Activated CD8-positive, alpha-beta memory T cell treated with anti-CD3 and anti-CD28 coated beads for 36 hours (primary cell): ENCODE measurements around the gene KCNK1. TPM values are rescaled to one million over a fixed set of nuclear protein-coding genes. Genes with fewer than 3 reads are reported as not detected.

Experiments
- CTCF ChIA-PET: fragments of 350-600 bp; sonication (Branson Sonifier 250); formaldehyde crosslinking; loops from one replicate; lab custom pipeline; 2021; ENCODE audit warnings: antibody characterized with exemption; lab: Charles Lee
- POLR2A ChIA-PET: fragments of 350-600 bp; sonication (Branson Sonifier 250); formaldehyde crosslinking; loops from one replicate; lab custom pipeline; 2021; ENCODE audit warnings: antibody characterized with exemption; lab: Charles Lee
- total RNA-seq, 2 experiments: library from RNA; stranded (reverse); gene quantifications; one replicate each; pipeline ENCODE4 v1.2.3, GENCODE V29; 2021

The KCNK1 gene
- total RNA-seq, 2 experiments from 2014 or later = 0.27 to 0.59 TPM

- CTCF ChIA-PET = interaction anchor here (0.5 kb wide), 1 partner anchor 166 kb away, joined by 4 read pairs; no protein-coding TSS in a partner anchor
These were observed 18.0 kb downstream of the KCNK1 start for GRCh38 chr1:233631810-233632405.

GRCh38 chr1:233632436-233632835 lies 18.5 kb downstream of the KCNK1 start:
- ChIA-PET POLR2A (no interaction called here), CTCF (no interaction called here)

More at GRCh38 chr1:233631810-233632405, 18.0 kb downstream of the KCNK1 start:
- POLR2A ChIA-PET = no interaction called here

- ChIA-PET CTCF (no interaction called here), POLR2A (no interaction called here)
These were observed 22.0 kb downstream of the KCNK1 start for GRCh38 chr1:233635765-233636502.

- CTCF ChIA-PET = no interaction called here
These were observed 22.6 kb downstream of the KCNK1 start for GRCh38 chr1:233636503-233636877.

GRCh38 chr1:233638513-233638912 lies 24.6 kb downstream of the KCNK1 start:
- ChIA-PET CTCF (no interaction called here), POLR2A (no interaction called here)

More at GRCh38 chr1:233636503-233636877, 22.6 kb downstream of the KCNK1 start:
- POLR2A ChIA-PET = no interaction called here

GRCh38 chr1:233639611-233640010 lies 25.7 kb downstream of the KCNK1 start:
- POLR2A ChIA-PET = no interaction called here
- CTCF ChIA-PET = no interaction called here

GRCh38 chr1:233640179-233640578 lies 26.3 kb downstream of the KCNK1 start:
- CTCF ChIA-PET = no interaction called here
- POLR2A ChIA-PET = no interaction called here

- ChIA-PET CTCF (no interaction called here), POLR2A (no interaction called here)
These were observed 27.1 kb downstream of the KCNK1 start for GRCh38 chr1:233641029-233641428.

GRCh38 chr1:233647073-233647472 lies 33.2 kb downstream of the KCNK1 start:
- CTCF ChIA-PET = no interaction called here
- POLR2A ChIA-PET = no interaction called here

- POLR2A ChIA-PET = no interaction called here
- CTCF ChIA-PET = no interaction called here
These were observed 33.7 kb downstream of the KCNK1 start for GRCh38 chr1:233647636-233648035.

- POLR2A ChIA-PET = interaction anchor here (0.5 kb wide), 1 partner anchor 12 kb away, joined by 4 read pairs; no protein-coding TSS in a partner anchor
- CTCF ChIA-PET = no interaction called here
These were observed 37.2 kb downstream of the KCNK1 start for GRCh38 chr1:233651061-233651460.

GRCh38 chr1:233651563-233652233 lies 37.8 kb downstream of the KCNK1 start:
- CTCF ChIA-PET = no interaction called here
- POLR2A ChIA-PET = no interaction called here

GRCh38 chr1:233652526-233652925 lies 38.6 kb downstream of the KCNK1 start:
- ChIA-PET POLR2A (no interaction called here), CTCF (no interaction called here)

- POLR2A ChIA-PET = no interaction called here
- CTCF ChIA-PET = no interaction called here
These were observed 40.9 kb downstream of the KCNK1 start for GRCh38 chr1:233654658-233655280.

GRCh38 chr1:233655301-233655740 lies 41.4 kb downstream of the KCNK1 start:
- ChIA-PET POLR2A (no interaction called here), CTCF (no interaction called here)

- CTCF ChIA-PET = no interaction called here
- POLR2A ChIA-PET = no interaction called here
These were observed 42.2 kb downstream of the KCNK1 start for GRCh38 chr1:233656032-233656635.

GRCh38 chr1:233656687-233657086 lies 42.8 kb downstream of the KCNK1 start:
- POLR2A ChIA-PET = no interaction called here
- CTCF ChIA-PET = no interaction called here

GRCh38 chr1:233657466-233657865 lies 43.6 kb downstream of the KCNK1 start:
- ChIA-PET CTCF (no interaction called here), POLR2A (no interaction called here)

- ChIA-PET POLR2A (no interaction called here), CTCF (no interaction called here)
These were observed 45.6 kb downstream of the KCNK1 start for GRCh38 chr1:233659495-233659894.
